Adrenal gland (tissue), 12 donors: ENCODE results near the gene SIDT1. TPM values are rescaled to one million over a fixed set of nuclear protein-coding genes. Genes with fewer than 3 reads are reported as not detected.

Experiments used
- DNase-seq, 7 donors: peaks; one replicate each; pipeline ENCODE4 v3.0.0-alpha.2; 2019 to 2020
- H3K27ac ChIP-seq, 5 donors: fragments of 200-600 bp; sonication (generic) in 4 of 5; 1 replicate in 3 of 5; 2 replicates in 2 of 5; pipeline versions ENCODE4 v1.5.1 to v1.8.0; 2016 to 2020; ENCODE audit warnings: mild to moderate bottlenecking in 1 of 5
- H3K27me3 ChIP-seq: fragments of 200-600 bp; 2 replicates; pipeline ENCODE4 v1.8.0; 2021
- H3K36me3 ChIP-seq, 2 donors: fragments of 200-600 bp; replicated peaks in 1 of 2; 1 replicate in 1 of 2; 2 replicates in 1 of 2; pipeline versions ENCODE4 v1.5.1 to v1.8.0; 2018 to 2022
- H3K4me1 ChIP-seq, 2 donors: fragments of 200-600 bp; replicated peaks in 1 of 2; 1 replicate in 1 of 2; 2 replicates in 1 of 2; pipeline versions ENCODE4 v1.5.1 to v1.8.0; 2018 to 2021
- H3K4me3 ChIP-seq, 4 donors: fragments of 200-600 bp; sonication (generic) in 3 of 4; one replicate each; pipeline ENCODE4 v1.5.1; 2016 to 2018
- H3K9me3 ChIP-seq, 3 donors: fragments of 200-600 bp; sonication (generic) in 1 of 3; replicated peaks in 1 of 3; 1 replicate in 2 of 3; 2 replicates in 1 of 3; pipeline versions ENCODE4 v1.5.1 to v1.8.0; 2016 to 2021
- CTCF ChIP-seq, 6 experiments: fragments of 450-650 bp in 4 of 6; fragments of 200-600 bp in 2 of 6; sonication (generic) in 1 of 6; IDR thresholded peaks; 1 replicate in 5 of 6; 2 replicates in 1 of 6; pipeline versions ENCODE4 v1.5.1 to v1.8.0; 2016 to 2021; ENCODE audit warnings: antibody characterized with exemption in 6 of 6, mild to moderate bottlenecking in 2 of 6, moderate library complexity in 1 of 6
- POLR2A ChIP-seq, 2 donors: fragments of 450-650 bp; IDR thresholded peaks; one replicate each; pipeline ENCODE4 v1.6.1; 2017; ENCODE audit warnings: antibody characterized with exemption in 2 of 2, mild to moderate bottlenecking in 2 of 2, moderate library complexity in 1 of 2
- WGBS, 4 donors: extraction: QIAGEN DNeasy Blood & Tissue Kit in 2 of 4; methylation state at CpG; one replicate each; pipeline versions ENCODE4 v1.1.5 to v1.1.7; 2013 to 2017; 5-methylcytosine and 5-hydroxymethylcytosine counted together
- intact Hi-C, 2 donors: fragments of 100-400 bp; cut with DNase I; formaldehyde crosslinking; loops; one replicate each; pipeline versions ENCODE4 v1.14.1 to v1.15.0; 2022 to 2023
- polyA plus RNA-seq, 3 donors: library from polyadenylated mRNA; stranded (reverse); fragments of 200-250 nt in 2 of 3; fragments of 350-450 nt in 1 of 3; fragmentation: Illumina TruSeq in 1 of 3; extraction: RNeasy Lipid Tissue Mini Kit (QIAGEN cat#74804) in 1 of 3; gene quantifications; one replicate each; pipeline ENCODE4 v1.2.3, GENCODE V29; 2013 to 2014
- total RNA-seq, 9 donors: library from RNA; depleted of rRNA in 4 of 9; stranded (reverse); fragments of >200 nt in 4 of 9; fragments of 120-200 nt in 1 of 9; fragmentation: NEBNext Ultra II Directional in 1 of 9; extraction: Animal tissue kit (Norgen Biotek cat#: 25700) in 1 of 9; gene quantifications; one replicate each; pipeline versions ENCODE4 v1.1.0 to v1.2.4, GENCODE V29; 2013 to 2023
- donor health status: healthy with polysubstance abuse.
- donor health status: Bipolar disorder and iron deficiency.
- donor health status: DM: yes; HTN: yes; CAD: no.
- donor health status: DM: no; HTN: no; CAD: no.
- donor health status: DM: no; HTN: no; CAD: no.
- donor health status: DM: yes; HTN: yes; CAD: no.

SIDT1 gene
- total and polyA plus RNA-seq, 12 donors = 0.18 to 3.6 (median 2.3) TPM

- Histone ChIP-seq H3K4me1 (no peaks in the 10 kb centered on the region), H3K9me3 (no peaks in the 10 kb centered on the region), H3K27ac (no peak overlapping the region), H3K4me3 (no peak overlapping the region), H3K36me3 (peaks cover 0 to 9% of the 10 kb centered on the region in 2 donors), H3K27me3 (no peaks in the 10 kb centered on the region)
- TF ChIP-seq CTCF (IDR thresholded peaks at IDR 0.05) (no peak), POLR2A (IDR thresholded peaks at IDR 0.05) (no peak)
- 91 to 95% (median 93%) methylated on average over 3 of the region's 3 CpGs for WGBS, 4 donors
- intact Hi-C loops = no loop called here
- no peak for DNase-seq
Observed at GRCh38 chr3:113654851-113655250, 122.5 kb downstream of the SIDT1 start.

- DNase-seq = no peak
- Histone ChIP-seq H3K27me3 (no peaks in the 10 kb centered on the region), H3K9me3 (no peaks in the 10 kb centered on the region), H3K4me3 (no peak overlapping the region), H3K36me3 (peaks cover 0 to 23% of the 10 kb centered on the region in 2 donors), H3K27ac (no peak overlapping the region), H3K4me1 (no peaks in the 10 kb centered on the region)
- TF ChIP-seq CTCF (IDR thresholded peaks at IDR 0.05) = no peak
- no peak for TF ChIP-seq POLR2A (IDR thresholded peaks at IDR 0.05)
- intact Hi-C loops = no loop called here
- WGBS, 4 donors = 89 to 96% (median 93%) methylated on average over 3 of the region's 3 CpGs
Observed at GRCh38 chr3:113658107-113658506, 125.8 kb downstream of the SIDT1 start.

- whole genome bisulfite sequencing, 4 donors = 80 to 100% (median 94%) methylated on average over 1 of the region's 1 CpG
- no peak for DNase-seq
- Histone ChIP-seq H3K4me3 (no peak overlapping the region), H3K27ac (no peak overlapping the region), H3K36me3 (peaks cover 0 to 23% of the 10 kb centered on the region in 2 donors), H3K4me1 (no peaks in the 10 kb centered on the region), H3K9me3 (no peaks in the 10 kb centered on the region), H3K27me3 (no peaks in the 10 kb centered on the region)
- TF ChIP-seq CTCF (IDR thresholded peaks at IDR 0.05) (no peak), POLR2A (IDR thresholded peaks at IDR 0.05) (no peak)
- intact Hi-C loops = no loop called here
Observed at GRCh38 chr3:113659101-113659541, 126.8 kb downstream of the SIDT1 start.

- no peaks in the 10 kb centered on the region for H3K4me1 ChIP-seq
- WGBS, 4 donors = 83 to 93% (median 91%) methylated on average over 1 of the region's 1 CpG
- DNase-seq = no peak
- H3K27ac ChIP-seq = no peak overlapping the region
- no peaks in the 10 kb centered on the region for H3K27me3 ChIP-seq
- no peak overlapping the region for H3K4me3 ChIP-seq
- no peaks in the 10 kb centered on the region for H3K9me3 ChIP-seq
- TF ChIP-seq POLR2A (IDR thresholded peaks at IDR 0.05) (no peak), CTCF (IDR thresholded peaks at IDR 0.05) (no peak)
- intact Hi-C loops = no loop called here
- H3K36me3 ChIP-seq = peaks cover 0 to 23% of the 10 kb centered on the region in 2 donors
Observed at GRCh38 chr3:113659996-113660395, 127.6 kb downstream of the SIDT1 start.
